IMR-90 (cell line): ENCODE results near the gene ZFP92. TPM values are rescaled to one million over a fixed set of nuclear protein-coding genes. Genes with fewer than 3 reads are reported as not detected.

Experiments used
- ATAC-seq: fragments of 200-7000 bp; cut with Tn5 transposase; 2 replicates; pipeline ENCODE4 v1.9.1; 2020; ENCODE audit warnings: low read depth, mild to moderate bottlenecking, moderate library complexity
- BruUV-seq: library from RNA; stranded (reverse); fragments of 400-500 nt; replicated peaks from 2 replicates; lab custom pipeline; 2021; lab: Mats Ljungman, UMichigan
- CTCF ChIA-PET: fragments of 300-600 bp; formaldehyde crosslinking; extraction: SDS; loops from one replicate; lab custom pipeline; 2021; ENCODE audit warnings: antibody characterized with exemption; lab: Yijun Ruan, JAX
- POLR2A ChIA-PET: fragments of 300-600 bp; sonication (Branson Sonifier 250); formaldehyde crosslinking; loops from one replicate; lab custom pipeline; 2022; ENCODE audit warnings: antibody characterized with exemption; ENCODE audit not compliant: unreplicated experiment; lab: Charles Lee
- DNase-seq: peaks from one replicate; pipeline ENCODE4 v3.0.0; 2013
- H2AFZ ChIP-seq: replicated peaks from 2 replicates; pipeline ENCODE3; 2013; ENCODE audit warnings: low read length, mild to moderate bottlenecking; ENCODE audit not compliant: poor library complexity
- H2AK5ac ChIP-seq: 2 replicates; pipeline ENCODE4 v1.6.1; 2013; ENCODE audit warnings: low read depth, low read length, inconsistent platforms
- H2AK9ac ChIP-seq: replicated peaks from 2 replicates; pipeline ENCODE3; 2013; ENCODE audit warnings: mild to moderate bottlenecking, low read depth, low read length, moderate library complexity; ENCODE audit not compliant: poor library complexity
- H2BK120ac ChIP-seq: 2 replicates; pipeline ENCODE4 v1.6.1; 2013; ENCODE audit warnings: low read depth, low read length, inconsistent platforms
- H2BK15ac ChIP-seq: 3 replicates; pipeline ENCODE4 v1.6.1; 2013; ENCODE audit warnings: low read depth, low read length, inconsistent platforms
- H2BK20ac ChIP-seq: 2 replicates; pipeline ENCODE4 v1.6.1; 2013; ENCODE audit warnings: low read depth, mild to moderate bottlenecking, inconsistent platforms, low read length, moderate library complexity
- H2BK5ac ChIP-seq: 2 replicates; pipeline ENCODE4 v1.6.1; 2013; ENCODE audit warnings: mild to moderate bottlenecking, low read depth, low read length, inconsistent platforms; ENCODE audit not compliant: poor library complexity, severe bottlenecking
- H3K14ac ChIP-seq: replicated peaks from 2 replicates; pipeline ENCODE4 v1.6.1; 2013; ENCODE audit warnings: low read depth, low read length, inconsistent platforms
- H3K18ac ChIP-seq: 2 replicates; pipeline ENCODE4 v1.6.1; 2013; ENCODE audit warnings: low read depth, low read length, control low read depth
- H3K23ac ChIP-seq: 2 replicates; pipeline ENCODE4 v1.6.1; 2013; ENCODE audit warnings: low read depth, low read length, inconsistent platforms
- H3K27ac ChIP-seq: 2 replicates; pipeline ENCODE4 v1.5.1; 2013; ENCODE audit warnings: mild to moderate bottlenecking, control low read depth, low read length; ENCODE audit not compliant: insufficient read depth
- H3K27me3 ChIP-seq: 2 replicates; pipeline ENCODE4 v1.6.1; 2013; ENCODE audit warnings: low read length; ENCODE audit not compliant: control insufficient read depth, insufficient read depth
- H3K36me3 ChIP-seq: 2 replicates; pipeline ENCODE4 v1.6.1; 2013; ENCODE audit warnings: low read length, mixed read lengths; ENCODE audit not compliant: control insufficient read depth, insufficient read depth
- H3K4ac ChIP-seq: 2 replicates; pipeline ENCODE4 v1.6.1; 2013; ENCODE audit warnings: low read depth, low read length, inconsistent platforms
- H3K4me1 ChIP-seq: 2 replicates; pipeline ENCODE4 v1.6.1; 2013; ENCODE audit warnings: low read length, mixed read lengths; ENCODE audit not compliant: control insufficient read depth, insufficient read depth
- H3K4me2 ChIP-seq: 2 replicates; pipeline ENCODE4 v1.6.1; 2013; ENCODE audit warnings: low read depth, mild to moderate bottlenecking, control low read depth, low read length, moderate library complexity
- H3K4me3 ChIP-seq: 2 replicates; pipeline ENCODE4 v1.5.1; 2013; ENCODE audit warnings: low read depth, mild to moderate bottlenecking, control low read depth, low read length, moderate library complexity; ENCODE audit not compliant: insufficient read depth
- H3K56ac ChIP-seq: 2 replicates; pipeline ENCODE4 v1.6.1; 2013; ENCODE audit warnings: low read length, inconsistent platforms; ENCODE audit not compliant: insufficient read depth; ENCODE audit errors: extremely low read depth
- H3K79me1 ChIP-seq, 2 experiments: 2 replicates each; pipeline ENCODE4 v1.6.1; 2013; ENCODE audit warnings: low read length in 2 of 2, inconsistent platforms in 1 of 2, low read depth in 1 of 2
- H3K9ac ChIP-seq: 2 replicates; pipeline ENCODE4 v1.6.1; 2013; ENCODE audit warnings: low read depth, low read length, control low read depth
- H3K9me1 ChIP-seq: 2 replicates; pipeline ENCODE4 v1.6.1; 2013; ENCODE audit warnings: low read length, inconsistent platforms; ENCODE audit not compliant: insufficient read depth
- H3K9me3 ChIP-seq: 2 replicates; pipeline ENCODE4 v1.6.1; 2013; ENCODE audit warnings: low read length; ENCODE audit not compliant: control insufficient read depth, insufficient read depth
- H4K20me1 ChIP-seq: 2 replicates; pipeline ENCODE4 v1.6.1; 2013; ENCODE audit warnings: low read length, inconsistent platforms; ENCODE audit not compliant: insufficient read depth
- H4K5ac ChIP-seq: 2 replicates; pipeline ENCODE4 v1.6.1; 2013; ENCODE audit warnings: mild to moderate bottlenecking, low read depth, low read length, control low read depth
- H4K8ac ChIP-seq, 2 experiments: 2 replicates each; pipeline ENCODE4 v1.6.1; 2013; ENCODE audit warnings: low read depth in 2 of 2, low read length in 2 of 2, control low read depth in 1 of 2, inconsistent platforms in 1 of 2
- H4K91ac ChIP-seq: 2 replicates; pipeline ENCODE4 v1.6.1; 2013; ENCODE audit warnings: low read depth, low read length, inconsistent platforms; ENCODE audit not compliant: insufficient read depth
- BHLHE40 ChIP-seq: fragments of 150-350 bp; IDR thresholded peaks from 2 replicates; pipeline ENCODE4 v1.6.1; 2016; ENCODE audit warnings: mild to moderate bottlenecking, low read depth, low read length
- CEBPB ChIP-seq: IDR thresholded peaks from 2 replicates; pipeline ENCODE4 v1.6.1; 2012; ENCODE audit warnings: low read depth, low read length, improper control_type of control experiment
- CHD1 ChIP-seq: IDR thresholded peaks from 2 replicates; pipeline ENCODE4 v1.6.1; 2012; ENCODE audit warnings: low read depth, low read length, improper control_type of control experiment
- FOS ChIP-seq: fragments of 150-350 bp; IDR thresholded peaks from 2 replicates; pipeline ENCODE4 v1.6.1; 2016; ENCODE audit warnings: low read depth, low read length
- MAFK ChIP-seq: IDR thresholded peaks from 2 replicates; pipeline ENCODE4 v1.6.1; 2012; ENCODE audit warnings: low read depth, low read length, improper control_type of control experiment
- MAZ ChIP-seq: IDR thresholded peaks from 2 replicates; pipeline ENCODE4 v1.6.1; 2012; ENCODE audit warnings: low read depth, mild to moderate bottlenecking, low read length, improper control_type of control experiment, moderate library complexity, borderline replicate concordance
- MXI1 ChIP-seq: IDR thresholded peaks from 2 replicates; pipeline ENCODE4 v1.6.1; 2012; ENCODE audit warnings: low read depth, mild to moderate bottlenecking, low read length, moderate library complexity, borderline replicate concordance
- NFE2L2 ChIP-seq: fragments of 150-350 bp; IDR thresholded peaks from 2 replicates; pipeline ENCODE4 v1.6.1; 2016; ENCODE audit warnings: low read depth, mild to moderate bottlenecking, low read length
- POLR2A ChIP-seq: IDR thresholded peaks from 2 replicates; pipeline ENCODE4 v1.6.1; 2012; ENCODE audit warnings: mild to moderate bottlenecking, low read depth, low read length
- RAD21 ChIP-seq: IDR thresholded peaks from 2 replicates; pipeline ENCODE4 v1.6.1; 2012; ENCODE audit warnings: low read length, improper control_type of control experiment
- RCOR1 ChIP-seq: IDR thresholded peaks from 2 replicates; pipeline ENCODE4 v1.6.1; 2012; ENCODE audit warnings: mild to moderate bottlenecking, low read length, improper control_type of control experiment; ENCODE audit not compliant: insufficient replicate concordance
- RFX5 ChIP-seq: IDR thresholded peaks from 2 replicates; pipeline ENCODE4 v1.8.0; 2012; ENCODE audit warnings: low read depth, mild to moderate bottlenecking, low read length, moderate library complexity
- SMC3 ChIP-seq: fragments of 150-350 bp; IDR thresholded peaks from 2 replicates; pipeline ENCODE4 v1.6.1; 2016; ENCODE audit warnings: low read depth, mild to moderate bottlenecking, antibody characterized with exemption, low read length, moderate library complexity
- WGBS, 2 experiments: methylation state at CpG; one replicate each; pipeline versions ENCODE4 v1.1.5 to v1.1.7; 2013; ENCODE audit warnings: missing lambda C conversion rate in 2 of 2; ENCODE audit not compliant: insufficient read length in 1 of 2; ENCODE audit errors: extremely low coverage in 2 of 2; 5-methylcytosine and 5-hydroxymethylcytosine counted together
- dilution Hi-C: fragments of 300-500 bp; cut with HindIII; formaldehyde crosslinking; loops from one replicate; pipeline ENCODE4 v1.14.3; 2018; ENCODE audit warnings: low sequenced_read_pairs; ENCODE audit not compliant: unreplicated experiment
- in situ Hi-C: fragments of 300-500 bp; cut with MboI; formaldehyde crosslinking; loops from 3 replicates; pipeline ENCODE4 v1.14.3; 2019; ENCODE audit warnings: low sequenced_read_pairs, inconsistent platforms, mixed read lengths
- intact Hi-C: fragments of 100-400 bp; cut with micrococcal nuclease; formaldehyde crosslinking; loops from 2 replicates; pipeline ENCODE4 v1.10.0; 2022
- polyA plus RNA-seq, 3 experiments: library from polyadenylated mRNA; depleted of rRNA; stranded (reverse); fragments of >200 nt; gene quantifications; 2 replicates each; pipeline ENCODE4 v1.2.3, GENCODE V29; 2012; ENCODE audit warnings: low replicate concordance in 1 of 3
- total RNA-seq: library from RNA; depleted of rRNA; stranded (reverse); fragments of >200 nt; gene quantifications from 2 replicates; pipeline ENCODE4 v1.2.3, GENCODE V29; 2012
- TF ChIP-seq, protein P1 (sequence below): fragments of 150-350 bp; IDR thresholded peaks from 2 replicates; pipeline ENCODE4 v1.6.1; 2017; ENCODE audit warnings: mild to moderate bottlenecking, antibody characterized with exemption, low read length, low read depth
- TF ChIP-seq, protein P2 (sequence below): fragments of 150-350 bp; IDR thresholded peaks from 2 replicates; pipeline ENCODE4 v1.6.1; 2016; ENCODE audit warnings: low read depth, mild to moderate bottlenecking, low read length, moderate library complexity, borderline replicate concordance

The ZFP92 gene
- total and polyA plus RNA-seq, 2 of the 4 experiments (the other 2 are of a cell fraction): under 0.01 to 0.03 TPM

DNA sequence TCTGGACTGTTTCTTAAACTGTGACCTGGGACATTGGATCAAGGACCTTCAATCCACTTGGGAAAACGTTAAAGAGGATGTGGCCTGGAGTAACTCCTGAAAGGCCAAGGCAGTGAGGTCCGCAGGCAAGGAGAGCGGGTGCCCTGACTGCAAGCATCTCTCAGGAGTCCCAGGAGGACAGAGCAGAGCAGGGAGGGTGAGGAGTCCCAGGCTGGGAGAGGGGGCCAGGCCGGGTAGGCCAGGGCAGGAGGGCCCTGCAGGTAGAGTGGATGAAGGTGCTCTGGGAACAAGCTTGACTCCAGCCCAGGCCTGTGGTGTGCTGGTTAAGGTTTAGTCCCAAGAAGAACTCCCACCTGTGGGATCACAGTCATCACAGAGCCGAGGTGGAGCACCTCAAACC, 23.9 kb upstream of the ZFP92 start:
- H3K56ac ChIP-seq: no peak overlapping the region
- TF ChIP-seq RFX5 (no peak), CEBPB (no peak), FOS (no peak), SMC3 (no peak), POLR2A (no peak), RAD21 (no peak), MXI1 (no peak), MAZ (no peak), MAFK (no peak), BHLHE40 (no peak), CHD1 (no peak), RCOR1 (no peak), NFE2L2 (no peak)
- TF ChIP-seq, protein P1, sequence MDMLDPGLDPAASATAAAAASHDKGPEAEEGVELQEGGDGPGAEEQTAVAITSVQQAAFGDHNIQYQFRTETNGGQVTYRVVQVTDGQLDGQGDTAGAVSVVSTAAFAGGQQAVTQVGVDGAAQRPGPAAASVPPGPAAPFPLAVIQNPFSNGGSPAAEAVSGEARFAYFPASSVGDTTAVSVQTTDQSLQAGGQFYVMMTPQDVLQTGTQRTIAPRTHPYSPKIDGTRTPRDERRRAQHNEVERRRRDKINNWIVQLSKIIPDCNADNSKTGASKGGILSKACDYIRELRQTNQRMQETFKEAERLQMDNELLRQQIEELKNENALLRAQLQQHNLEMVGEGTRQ: no peak
- TF ChIP-seq, protein P2, sequence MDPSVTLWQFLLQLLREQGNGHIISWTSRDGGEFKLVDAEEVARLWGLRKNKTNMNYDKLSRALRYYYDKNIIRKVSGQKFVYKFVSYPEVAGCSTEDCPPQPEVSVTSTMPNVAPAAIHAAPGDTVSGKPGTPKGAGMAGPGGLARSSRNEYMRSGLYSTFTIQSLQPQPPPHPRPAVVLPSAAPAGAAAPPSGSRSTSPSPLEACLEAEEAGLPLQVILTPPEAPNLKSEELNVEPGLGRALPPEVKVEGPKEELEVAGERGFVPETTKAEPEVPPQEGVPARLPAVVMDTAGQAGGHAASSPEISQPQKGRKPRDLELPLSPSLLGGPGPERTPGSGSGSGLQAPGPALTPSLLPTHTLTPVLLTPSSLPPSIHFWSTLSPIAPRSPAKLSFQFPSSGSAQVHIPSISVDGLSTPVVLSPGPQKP: no peak
- no TSS peak for BruUV-seq
- ATAC-seq: no peak
- H2BK120ac ChIP-seq: no peak overlapping the region
- H2BK15ac ChIP-seq: no peak overlapping the region
- no peak overlapping the region for H3K9ac ChIP-seq
- no peak overlapping the region for H4K5ac ChIP-seq
- no CpG with 5 or more reads among the region's 5 CpGs for WGBS, 2 experiments
- H3K4me1 ChIP-seq: no peaks in the 10 kb centered on the region
- H3K79me1 ChIP-seq: no peaks in the 10 kb centered on the region
- no peaks in the 10 kb centered on the region; the same call in 1 of the 2 replicates for H3K9me3 ChIP-seq
- no peak overlapping the region for H3K18ac ChIP-seq
- peaks cover 6% of the 10 kb centered on the region for H3K27me3 ChIP-seq
- H3K4me2 ChIP-seq: no peak overlapping the region
- no peak overlapping the region for H2BK20ac ChIP-seq
- intact Hi-C loops (no loop called here), in situ Hi-C loops (no loop called here), dilution Hi-C loops (no loop called here)
- H4K20me1 ChIP-seq: no peaks in the 10 kb centered on the region
- DNase-seq: no peak
- H2BK5ac ChIP-seq: no peak overlapping the region
- no peak overlapping the region for H4K8ac ChIP-seq
- H4K91ac ChIP-seq: no peak overlapping the region
- H3K27ac ChIP-seq: no peak overlapping the region
- CTCF ChIA-PET: no interaction called here
- H3K36me3 ChIP-seq: no peaks in the 10 kb centered on the region
- H3K23ac ChIP-seq: no peak overlapping the region
- H3K4me3 ChIP-seq: no peak overlapping the region
- no peak overlapping the region for H3K4ac ChIP-seq
- H2AK9ac ChIP-seq: no peak overlapping the region
- H3K14ac ChIP-seq: no peak overlapping the region
- H3K9me1 ChIP-seq: no peaks in the 10 kb centered on the region
- no peak overlapping the region for H2AFZ ChIP-seq
- POLR2A ChIA-PET: no interaction called here
- no peak overlapping the region for H2AK5ac ChIP-seq
